Common myeloid progenitor, CD34-positive (primary cell): ENCODE measurements around the gene LPCAT3.

Source experiments
- CTCF ChIA-PET: fragments of 350-600 bp; sonication (Branson Sonifier 250); formaldehyde crosslinking; loops from one replicate; lab custom pipeline; 2021; ENCODE audit warnings: antibody characterized with exemption; lab: Charles Lee
- POLR2A ChIA-PET: fragments of 350-600 bp; sonication (Branson Sonifier 250); formaldehyde crosslinking; loops from one replicate; lab custom pipeline; 2021; ENCODE audit warnings: antibody characterized with exemption; lab: Charles Lee
- DNase-seq, 3 donors: peaks; one replicate each; pipeline versions ENCODE4 v3.0.0 to v3.0.0-alpha.2; 2013
- H3K27ac ChIP-seq, 2 experiments: 1 replicate in 1 of 2; 2 replicates in 1 of 2; pipeline ENCODE4 v1.7.0; 2013; ENCODE audit warnings: inconsistent platforms in 2 of 2, low read length in 2 of 2, mild to moderate bottlenecking in 2 of 2, low read depth in 1 of 2, moderate library complexity in 1 of 2; ENCODE audit not compliant: severe bottlenecking in 2 of 2, insufficient read depth in 1 of 2, poor library complexity in 1 of 2
- H3K27me3 ChIP-seq, 5 experiments: replicated peaks in 2 of 5; 1 replicate in 3 of 5; 2 replicates in 2 of 5; pipeline versions ENCODE4 v1.6.1 to v1.7.0; 2013; ENCODE audit warnings: low read length in 4 of 5, mild to moderate bottlenecking in 2 of 5, moderate library complexity in 2 of 5, inconsistent platforms in 1 of 5; ENCODE audit not compliant: insufficient read depth in 5 of 5, control insufficient read depth in 4 of 5
- H3K36me3 ChIP-seq, 4 experiments: 1 replicate in 2 of 4; 2 replicates in 2 of 4; pipeline versions ENCODE4 v1.6.1 to v1.7.0; 2013; ENCODE audit warnings: low read length in 3 of 4, control low read depth in 1 of 4, mild to moderate bottlenecking in 1 of 4; ENCODE audit not compliant: control insufficient read depth in 4 of 4, insufficient read depth in 4 of 4
- H3K4me1 ChIP-seq, 4 experiments: 1 replicate in 3 of 4; 2 replicates in 1 of 4; pipeline versions ENCODE4 v1.6.1 to v1.7.1; 2013; ENCODE audit warnings: low read length in 3 of 4, mild to moderate bottlenecking in 3 of 4, control low read depth in 1 of 4, inconsistent platforms in 1 of 4, moderate library complexity in 1 of 4; ENCODE audit not compliant: control insufficient read depth in 4 of 4, insufficient read depth in 4 of 4; ENCODE audit errors: control extremely low read depth in 1 of 4
- H3K4me3 ChIP-seq, 7 experiments: 1 replicate in 4 of 7; 2 replicates in 3 of 7; pipeline versions ENCODE4 v1.5.1 to v1.7.0; 2013; ENCODE audit warnings: mild to moderate bottlenecking in 7 of 7, low read length in 6 of 7, moderate library complexity in 6 of 7, inconsistent platforms in 2 of 7, low read depth in 2 of 7, control low read depth in 1 of 7; ENCODE audit not compliant: insufficient read depth in 4 of 7, control insufficient read depth in 1 of 7; ENCODE audit errors: extremely low read depth in 1 of 7
- H3K9me3 ChIP-seq, 5 experiments: 1 replicate in 4 of 5; 2 replicates in 1 of 5; pipeline versions ENCODE4 v1.6.1 to v1.7.1; 2013; ENCODE audit warnings: low read length in 4 of 5, mild to moderate bottlenecking in 2 of 5, inconsistent platforms in 1 of 5, low read depth in 1 of 5, moderate library complexity in 1 of 5; ENCODE audit not compliant: control insufficient read depth in 4 of 5, insufficient read depth in 2 of 5; ENCODE audit errors: control extremely low read depth in 1 of 5
- WGBS: methylation state at CpG from one replicate; pipeline ENCODE4 v1.1.5; 2013; ENCODE audit not compliant: insufficient coverage; 5-methylcytosine and 5-hydroxymethylcytosine counted together

LPCAT3 gene

DNA sequence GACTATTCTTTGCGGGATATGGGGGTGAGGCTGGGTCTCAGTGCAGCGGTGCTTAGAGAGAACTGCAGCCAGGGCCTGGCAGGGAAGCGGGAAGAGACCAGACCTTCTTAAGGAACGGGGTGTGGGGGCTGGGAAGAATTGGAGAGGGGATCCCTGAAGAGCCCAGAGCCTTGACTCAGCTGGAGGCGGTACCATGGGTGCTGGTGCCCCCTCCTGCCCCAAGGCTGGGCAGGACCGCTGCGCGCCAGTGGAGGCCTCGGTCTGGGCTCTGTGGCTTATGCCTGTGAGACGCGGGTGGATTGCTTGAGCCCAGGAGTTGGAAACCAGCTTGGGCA is 76.0 kb downstream of the LPCAT3 start:
- Histone ChIP-seq H3K9me3 (no peaks in the 10 kb centered on the region), H3K4me3 (no peak overlapping the region), H3K27ac (peak overlapping the region in 1 of 2 experiments; percentile 99), H3K36me3 (peaks cover 0 to 19% (median 11%) of the 10 kb centered on the region in 4 experiments), H3K4me1 (peaks cover 3 to 62% (median 50%) of the 10 kb centered on the region in 4 experiments), H3K27me3 (no peaks in the 10 kb centered on the region)
- WGBS = 93% methylated on average over 9 of the region's 11 CpGs
- no peak for DNase-seq
- CTCF ChIA-PET = interaction anchor here (2.0 to 16.4 kb wide), 3 partner anchors 17 to 74 kb away, joined by 12 to 441 read pairs (median 17); partner anchors contain the start of gene TPI1
- POLR2A ChIA-PET = interaction anchor here (2.3 to 3.4 kb wide), 2 partner anchors 17 to 19 kb away, joined by 15 to 42 read pairs; no protein-coding TSS in a partner anchor

GRCh38 chr12:6941782-6942181 is 76.5 kb downstream of the LPCAT3 start:
- Histone ChIP-seq H3K27me3 (no peaks in the 10 kb centered on the region), H3K36me3 (peaks cover 0 to 19% (median 11%) of the 10 kb centered on the region in 4 experiments), H3K9me3 (no peaks in the 10 kb centered on the region), H3K27ac (no peak overlapping the region), H3K4me3 (no peak overlapping the region), H3K4me1 (peaks cover 3 to 62% (median 51%) of the 10 kb centered on the region in 4 experiments)
- WGBS = no CpG with 5 or more reads among the region's 12 CpGs
- POLR2A ChIA-PET = no interaction called here
- CTCF ChIA-PET = interaction anchor here (0.9 to 16.4 kb wide), 6 partner anchors 9 to 72 kb away, joined by 3 to 441 read pairs (median 30); partner anchors contain the start of gene SPSB2
- no peak for DNase-seq

DNA sequence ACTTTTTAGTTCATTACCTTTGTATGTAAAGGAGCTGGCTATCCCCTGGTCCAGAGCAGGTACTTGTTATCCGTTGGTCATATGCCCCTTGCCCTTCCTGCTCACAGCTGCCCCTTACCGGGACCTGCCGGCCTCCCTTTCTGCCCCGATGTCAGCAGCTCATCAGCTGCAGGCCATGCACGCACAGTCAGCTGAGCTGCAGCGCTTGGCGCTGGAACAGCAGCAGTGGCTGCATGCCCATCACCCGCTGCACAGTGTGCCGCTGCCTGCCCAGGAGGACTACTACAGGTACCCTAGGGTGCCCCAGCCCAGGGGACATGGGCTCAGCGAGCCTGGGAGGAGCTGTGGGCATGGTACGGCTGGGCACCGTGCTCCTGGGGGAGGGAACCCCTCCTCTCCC is 77.0 kb downstream of the LPCAT3 start:
- Histone ChIP-seq H3K36me3 (peaks cover 0 to 22% (median 11%) of the 10 kb centered on the region in 4 experiments), H3K27me3 (no peaks in the 10 kb centered on the region), H3K27ac (no peak overlapping the region), H3K4me1 (peaks cover 3 to 62% (median 51%) of the 10 kb centered on the region in 4 experiments), H3K9me3 (no peaks in the 10 kb centered on the region), H3K4me3 (no peak overlapping the region)
- ChIA-PET POLR2A (no interaction called here), CTCF (interaction anchor here (0.9 to 16.4 kb wide), 9 partner anchors 9 to 103 kb away, joined by 3 to 441 read pairs (median 14); partner anchors contain the start of genes PTPN6 and SPSB2)
- 97% methylated on average over 9 of the region's 12 CpGs for WGBS
- no peak for DNase-seq

DNA sequence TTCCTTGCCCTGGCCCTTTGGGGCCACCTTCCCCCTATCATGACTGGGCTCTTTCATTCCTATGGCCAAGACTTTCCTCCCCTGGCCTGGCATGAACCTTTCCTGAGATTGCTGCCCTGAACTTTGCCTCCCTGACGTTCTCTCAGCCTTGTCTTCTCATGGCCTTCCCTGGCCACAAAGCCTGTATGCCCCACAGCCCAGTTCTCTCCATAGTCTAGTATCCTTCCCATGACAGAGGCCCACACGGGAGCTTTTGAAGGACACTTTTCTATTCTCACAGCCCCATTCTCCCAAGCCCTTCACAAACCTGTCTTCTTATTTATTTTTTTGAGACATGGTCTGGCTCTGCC is 79.1 kb downstream of the LPCAT3 start:
- Histone ChIP-seq H3K4me1 (peaks cover 0 to 47% (median 38%) of the 10 kb centered on the region in 4 experiments), H3K27ac (peak overlapping the region in 1 of 2 experiments; percentile 86), H3K9me3 (no peaks in the 10 kb centered on the region), H3K36me3 (peaks cover 3 to 40% (median 24%) of the 10 kb centered on the region in 4 experiments), H3K4me3 (no peak overlapping the region), H3K27me3 (no peaks in the 10 kb centered on the region)
- 82% methylated on average over 1 of the region's 2 CpGs for WGBS
- POLR2A ChIA-PET = interaction anchor here (0.5 kb wide), 1 partner anchor 24 kb away, joined by 4 read pairs; no protein-coding TSS in a partner anchor
- DNase-seq = no peak
- CTCF ChIA-PET = interaction anchor here (1.0 to 16.4 kb wide), 14 partner anchors 10 to 171 kb away, joined by 3 to 441 read pairs (median 5); partner anchors contain the start of genes PTPN6 and SPSB2

DNA sequence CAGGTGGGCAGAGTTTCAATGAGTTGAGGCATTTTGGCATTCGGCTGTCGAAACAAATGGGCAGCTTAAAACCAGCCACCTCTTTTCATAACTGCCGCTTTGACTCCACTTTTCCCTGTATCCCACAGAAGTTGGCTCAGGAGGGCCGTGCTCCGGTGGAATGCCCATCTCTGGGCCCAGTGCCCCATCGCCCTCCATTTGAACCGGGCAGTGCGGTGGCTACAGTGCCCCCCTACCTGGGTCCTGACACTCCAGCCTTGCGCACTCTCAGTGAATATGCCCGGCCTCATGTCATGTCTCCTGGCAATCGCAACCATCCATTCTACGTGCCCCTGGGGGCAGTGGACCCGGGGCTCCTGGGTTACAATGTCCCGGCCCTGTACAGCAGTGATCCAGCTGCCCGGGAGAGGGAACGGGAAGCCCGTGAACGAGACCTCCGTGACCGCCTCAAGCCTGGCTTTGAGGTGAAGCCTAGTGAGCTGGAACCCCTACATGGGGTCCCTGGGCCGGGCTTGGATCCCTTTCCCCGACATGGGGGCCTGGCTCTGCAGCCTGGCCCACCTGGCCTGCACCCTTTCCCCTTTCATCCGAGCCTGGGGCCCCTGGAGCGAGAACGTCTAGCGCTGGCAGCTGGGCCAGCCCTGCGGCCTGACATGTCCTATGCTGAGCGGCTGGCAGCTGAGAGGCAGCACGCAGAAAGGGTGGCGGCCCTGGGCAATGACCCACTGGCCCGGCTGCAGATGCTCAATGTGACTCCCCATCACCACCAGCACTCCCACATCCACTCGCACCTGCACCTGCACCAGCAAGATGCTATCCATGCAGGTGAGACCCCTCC is 79.7 kb downstream of the LPCAT3 start:
- Histone ChIP-seq H3K9me3 (no peaks in the 10 kb centered on the region), H3K4me1 (peaks cover 0 to 41% (median 35%) of the 10 kb centered on the region in 4 experiments), H3K36me3 (peaks cover 3 to 46% (median 27%) of the 10 kb centered on the region in 4 experiments), H3K4me3 (peak overlapping the region in 5 of 7 experiments; percentile 72 to 87 (median 82)), H3K27ac (peak overlapping the region; percentile 54 to 86), H3K27me3 (no peaks in the 10 kb centered on the region)
- WGBS = 90% methylated on average over 23 of the region's 32 CpGs
- POLR2A ChIA-PET = interaction anchor here (0.5 to 1.4 kb wide), 4 partner anchors 8 to 24 kb away, joined by 3 to 6 read pairs (median 4); no protein-coding TSS in a partner anchor
- no peak for DNase-seq
- CTCF ChIA-PET = interaction anchor here (0.6 to 16.4 kb wide), 17 partner anchors 9 to 170 kb away, joined by 3 to 441 read pairs (median 5); partner anchors contain the start of genes C1RL, LPCAT3, PTPN6 and SPSB2

DNA sequence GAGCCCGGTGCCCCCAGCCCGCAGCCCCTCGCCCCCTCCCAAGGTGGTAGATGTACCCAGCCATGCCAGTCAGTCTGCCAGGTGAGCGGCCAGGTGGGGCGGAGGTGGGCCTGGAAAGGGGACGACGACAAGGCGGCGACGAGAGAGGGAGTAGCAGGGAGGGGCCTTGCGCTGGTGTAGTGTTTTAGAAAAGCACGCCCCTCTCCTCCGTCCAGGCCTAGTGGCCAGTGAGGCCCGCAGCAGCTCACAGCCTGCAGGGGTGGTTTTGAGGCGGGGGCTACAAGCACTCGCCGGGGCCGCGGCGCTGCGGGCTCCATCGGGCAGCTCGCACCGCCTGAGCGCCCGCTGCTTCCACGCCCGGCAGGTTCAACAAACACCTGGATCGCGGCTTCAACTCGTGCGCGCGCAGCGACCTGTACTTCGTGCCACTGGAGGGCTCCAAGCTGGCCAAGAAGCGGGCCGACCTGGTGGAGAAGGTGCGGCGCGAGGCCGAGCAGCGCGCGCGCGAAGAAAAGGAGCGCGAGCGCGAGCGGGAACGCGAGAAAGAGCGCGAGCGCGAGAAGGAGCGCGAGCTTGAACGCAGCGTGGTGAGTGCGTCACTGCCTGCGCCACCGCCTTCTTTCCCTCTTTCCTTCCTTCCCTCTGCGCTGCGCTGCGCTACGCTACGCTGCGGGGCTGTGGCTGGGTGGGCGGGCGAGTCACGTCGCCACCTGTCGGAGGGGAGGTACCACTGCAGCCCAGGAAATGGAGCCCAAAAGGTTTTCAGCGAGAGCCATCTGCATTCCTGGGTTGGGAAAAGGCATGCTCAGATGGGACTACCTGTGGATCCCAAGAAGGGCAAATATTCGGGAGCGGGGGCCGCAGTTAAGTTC is 80.6 kb downstream of the LPCAT3 start:
- H3K9me3 ChIP-seq = no peaks in the 10 kb centered on the region
- DNase-seq = peak; percentile 95 to 98 (median 98)
- peak overlapping the region; percentile 74 to 86 for H3K27ac ChIP-seq
- WGBS = under 1% methylated on average over 41 of the region's 80 CpGs
- H3K4me3 ChIP-seq = peak overlapping the region; percentile 15 to 87 (median 81)
- peaks cover 3 to 49% (median 28%) of the 10 kb centered on the region in 4 experiments for H3K36me3 ChIP-seq
- peaks cover 0 to 32% (median 29%) of the 10 kb centered on the region in 4 experiments for H3K4me1 ChIP-seq
- H3K27me3 ChIP-seq = no peaks in the 10 kb centered on the region
- ChIA-PET CTCF (interaction anchor here (0.6 to 16.4 kb wide), 20 partner anchors 9 to 171 kb away, joined by 3 to 441 read pairs (median 4); partner anchors contain the start of genes C1RL, LPCAT3 and SPSB2), POLR2A (interaction anchor here (0.5 to 1.8 kb wide), 8 partner anchors 9 to 70 kb away, joined by 3 to 6 read pairs (median 4); partner anchors contain the start of genes ATN1, LRRC23 and TPI1)
